Testis (tissue), 3 donors: Measurements from ENCODE around the gene ANKRD11. TPM values are rescaled to one million over a fixed set of nuclear protein-coding genes. Genes with fewer than 3 reads are reported as not detected.

Experiments used
- DNase-seq: peaks from one replicate; pipeline ENCODE4 v3.0.0-alpha.2; 2019
- H3K27ac ChIP-seq, 2 donors: fragments of 200-600 bp; sonication (generic); one replicate each; pipeline ENCODE4 v1.5.1; 2019
- H3K27me3 ChIP-seq: fragments of 200-600 bp; sonication (generic); one replicate; pipeline ENCODE4 v1.5.1; 2019
- H3K36me3 ChIP-seq: fragments of 200-600 bp; sonication (generic); one replicate; pipeline ENCODE4 v1.5.1; 2017; ENCODE audit warnings: low read depth; ENCODE audit errors: missing control alignments
- H3K4me1 ChIP-seq: fragments of 200-600 bp; sonication (generic); one replicate; pipeline ENCODE4 v1.5.1; 2019
- H3K4me3 ChIP-seq, 2 donors: fragments of 200-600 bp; sonication (generic); one replicate each; pipeline ENCODE4 v1.5.1; 2017 to 2019
- H3K9me3 ChIP-seq: fragments of 200-600 bp; sonication (generic); one replicate; pipeline ENCODE4 v1.5.1; 2017
- POLR2A ChIP-seq: fragments of 450-650 bp; IDR thresholded peaks from one replicate; pipeline ENCODE4 v1.6.1; 2017; ENCODE audit warnings: antibody characterized with exemption, mild to moderate bottlenecking, moderate library complexity
- WGBS, 2 donors: methylation state at CpG; one replicate each; pipeline ENCODE4 v1.1.5; 2018; 5-methylcytosine and 5-hydroxymethylcytosine counted together
- intact Hi-C: fragments of 100-400 bp; cut with DNase I; formaldehyde crosslinking; loops from one replicate; pipeline ENCODE4 v1.15.1; 2023; ENCODE audit warnings: low total_unique reads
- polyA plus RNA-seq: library from polyadenylated mRNA; stranded (reverse); fragments of 350-450 nt; fragmentation: Illumina TruSeq; extraction: RNeasy Lipid Tissue Mini Kit (QIAGEN cat#74804); gene quantifications from one replicate; pipeline ENCODE4 v1.2.3, GENCODE V29; 2014; ENCODE audit warnings: low read depth, low replicate concordance; ENCODE audit not compliant: insufficient read depth
- total RNA-seq, 2 donors: library from RNA; depleted of rRNA; stranded (reverse); fragments of >200 nt; gene quantifications; one replicate each; pipeline ENCODE4 v1.2.3, GENCODE V29; 2016
- TF ChIP-seq, protein P1 (sequence below), 3 experiments: fragments of 450-650 bp in 2 of 3; fragments of 200-600 bp in 1 of 3; sonication (generic) in 1 of 3; IDR thresholded peaks; one replicate each; pipeline ENCODE4 v1.5.1; 2016 to 2019; ENCODE audit warnings: antibody characterized with exemption in 3 of 3, mild to moderate bottlenecking in 2 of 3, moderate library complexity in 1 of 3

Gene ANKRD11
- total and polyA plus RNA-seq, 3 donors from 2014 or later = 49.7 to 187 (median 150) TPM

DNA sequence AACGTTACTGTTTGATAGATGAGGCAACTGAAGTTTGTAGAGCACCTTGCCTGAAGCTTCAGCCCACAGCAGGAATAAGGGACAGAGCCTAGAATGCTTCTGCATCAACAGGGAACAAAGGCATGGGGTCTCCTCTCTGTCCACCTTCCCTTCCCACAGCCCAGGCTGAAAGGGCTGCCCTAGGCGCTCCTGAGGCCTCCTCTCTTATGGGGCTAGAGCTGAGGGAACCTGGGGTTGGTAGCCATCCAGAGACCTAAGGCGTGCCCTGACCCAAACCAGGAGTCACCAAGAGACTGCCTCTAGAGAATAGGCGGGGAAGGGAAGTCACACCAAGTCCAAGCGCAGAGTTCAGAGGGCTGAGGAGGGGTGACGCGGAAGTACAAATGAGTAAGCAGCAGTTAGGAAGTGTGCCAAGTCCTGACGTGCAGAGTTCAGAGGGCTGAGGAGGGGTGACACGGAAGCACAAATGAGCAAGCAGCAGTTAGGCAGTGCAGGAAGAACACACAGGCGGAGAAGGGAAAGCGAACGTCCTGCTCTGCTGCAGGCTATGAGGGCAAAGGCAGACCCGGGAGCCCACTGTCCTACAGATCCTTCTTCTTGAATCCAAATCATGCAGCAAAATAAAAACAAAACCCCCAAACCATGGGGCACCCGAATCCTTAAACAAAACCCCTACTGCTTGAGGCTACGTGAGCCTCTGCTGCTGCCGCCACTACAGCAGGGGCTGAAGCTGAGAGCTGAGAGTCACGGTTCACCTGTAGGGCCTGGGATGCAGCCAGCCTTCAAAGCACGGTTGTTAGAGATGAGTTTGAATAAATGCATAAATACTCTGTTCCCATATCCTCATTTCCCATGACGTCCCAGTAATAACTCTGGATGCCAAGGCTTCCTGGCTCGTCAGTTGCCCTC, 15.1 kb upstream of the ANKRD11 start:
- TF ChIP-seq, protein P1, sequence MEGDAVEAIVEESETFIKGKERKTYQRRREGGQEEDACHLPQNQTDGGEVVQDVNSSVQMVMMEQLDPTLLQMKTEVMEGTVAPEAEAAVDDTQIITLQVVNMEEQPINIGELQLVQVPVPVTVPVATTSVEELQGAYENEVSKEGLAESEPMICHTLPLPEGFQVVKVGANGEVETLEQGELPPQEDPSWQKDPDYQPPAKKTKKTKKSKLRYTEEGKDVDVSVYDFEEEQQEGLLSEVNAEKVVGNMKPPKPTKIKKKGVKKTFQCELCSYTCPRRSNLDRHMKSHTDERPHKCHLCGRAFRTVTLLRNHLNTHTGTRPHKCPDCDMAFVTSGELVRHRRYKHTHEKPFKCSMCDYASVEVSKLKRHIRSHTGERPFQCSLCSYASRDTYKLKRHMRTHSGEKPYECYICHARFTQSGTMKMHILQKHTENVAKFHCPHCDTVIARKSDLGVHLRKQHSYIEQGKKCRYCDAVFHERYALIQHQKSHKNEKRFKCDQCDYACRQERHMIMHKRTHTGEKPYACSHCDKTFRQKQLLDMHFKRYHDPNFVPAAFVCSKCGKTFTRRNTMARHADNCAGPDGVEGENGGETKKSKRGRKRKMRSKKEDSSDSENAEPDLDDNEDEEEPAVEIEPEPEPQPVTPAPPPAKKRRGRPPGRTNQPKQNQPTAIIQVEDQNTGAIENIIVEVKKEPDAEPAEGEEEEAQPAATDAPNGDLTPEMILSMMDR (IDR thresholded peaks at IDR 0.05) = no peak
- no peak for TF ChIP-seq POLR2A
- peak; percentile 86 for DNase-seq
- H3K36me3 ChIP-seq = no peaks in the 10 kb centered on the region
- peaks cover 49% of the 10 kb centered on the region for H3K4me1 ChIP-seq
- no peak overlapping the region for H3K4me3 ChIP-seq
- H3K9me3 ChIP-seq = no peaks in the 10 kb centered on the region
- peak overlapping the region; percentile 69 to 95 for H3K27ac ChIP-seq
- no peaks in the 10 kb centered on the region for H3K27me3 ChIP-seq
- intact Hi-C loops = loop anchor here (10.0 kb wide), 1 partner anchor 171 kb away; no protein-coding TSS in a partner anchor
- WGBS, 2 donors = 21 to 23% methylated on average over 20 of the region's 20 CpGs

DNA sequence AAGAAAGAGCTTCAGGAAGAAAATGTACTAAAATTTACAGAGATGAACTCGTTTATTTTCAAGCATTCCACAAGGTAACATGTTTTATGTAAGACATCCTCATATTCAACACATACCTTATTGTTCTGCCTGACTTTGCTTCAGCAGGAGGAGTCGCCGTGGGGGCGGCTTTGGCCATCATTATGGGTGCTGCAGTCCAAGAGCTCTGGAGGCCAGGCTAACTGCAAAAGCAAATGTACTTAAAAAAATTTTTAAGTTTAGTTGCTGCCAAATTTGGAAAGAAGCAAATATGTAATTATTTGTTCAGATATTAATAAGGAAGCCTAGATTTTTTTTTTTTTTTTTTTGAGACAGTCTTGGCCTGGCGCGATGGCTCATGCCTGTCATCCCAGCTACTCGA, 13.7 kb upstream of the ANKRD11 start:
- 31 to 44% methylated on average over 7 of the region's 7 CpGs for WGBS, 2 donors
- DNase-seq = peak; percentile 71
- TF ChIP-seq POLR2A = no peak
- TF ChIP-seq, protein P1 (IDR thresholded peaks at IDR 0.05) = no peak
- H3K4me3 ChIP-seq = no peak overlapping the region
- no peaks in the 10 kb centered on the region for H3K9me3 ChIP-seq
- peak overlapping the region; percentile 31 to 95 for H3K27ac ChIP-seq
- intact Hi-C loops = loop anchor here (10.0 kb wide), 1 partner anchor 169 kb away; no protein-coding TSS in a partner anchor
- no peaks in the 10 kb centered on the region for H3K36me3 ChIP-seq
- peaks cover 37% of the 10 kb centered on the region for H3K4me1 ChIP-seq
- H3K27me3 ChIP-seq = no peaks in the 10 kb centered on the region

DNA sequence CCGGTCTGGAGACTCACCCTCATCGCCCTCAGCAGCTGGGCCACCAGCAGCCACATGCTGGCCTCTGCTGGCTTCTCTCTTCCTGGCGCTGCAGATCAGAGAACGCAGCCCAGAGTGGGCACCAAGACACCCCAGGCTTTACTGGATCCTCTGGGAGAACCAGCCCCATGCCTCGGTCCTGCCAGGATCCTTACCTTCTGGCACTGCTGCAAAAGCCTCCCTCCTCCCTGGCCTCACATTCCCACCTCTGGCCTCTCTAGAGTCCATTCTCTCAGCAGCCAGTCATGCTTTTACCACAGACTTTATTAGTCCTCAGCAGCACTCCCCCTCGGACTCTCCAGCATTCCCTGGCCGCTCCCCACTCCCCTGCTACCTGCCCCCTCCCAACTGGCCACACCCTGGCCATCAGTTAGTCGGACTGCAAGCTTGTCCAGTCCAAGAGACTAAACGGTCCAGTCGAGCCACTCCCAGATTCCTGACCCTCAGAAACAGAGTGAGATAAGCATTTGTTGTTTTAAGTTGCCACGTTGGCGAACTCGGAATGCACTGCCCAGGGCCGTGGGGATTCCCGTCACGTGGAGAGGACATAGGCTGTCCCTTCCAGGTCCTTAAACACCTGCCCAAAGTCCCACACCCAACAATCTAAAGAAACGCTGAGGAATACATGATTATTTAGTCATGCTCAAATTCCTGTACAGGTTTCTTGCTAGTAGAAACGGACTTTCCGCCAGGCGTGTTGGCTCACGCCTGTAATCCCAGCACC, 11.9 kb upstream of the ANKRD11 start:
- H3K9me3 ChIP-seq = no peaks in the 10 kb centered on the region
- no peak for TF ChIP-seq POLR2A
- DNase-seq = no peak
- no peaks in the 10 kb centered on the region for H3K36me3 ChIP-seq
- WGBS, 2 donors = 59 to 67% methylated on average over 20 to 21 of the region's 21 CpGs
- H3K4me3 ChIP-seq = no peak overlapping the region
- intact Hi-C loops = loop anchor here (10.0 kb wide), 1 partner anchor 167 kb away; no protein-coding TSS in a partner anchor
- peaks cover 34% of the 10 kb centered on the region for H3K4me1 ChIP-seq
- no peaks in the 10 kb centered on the region for H3K27me3 ChIP-seq
- H3K27ac ChIP-seq = no peak overlapping the region

DNA sequence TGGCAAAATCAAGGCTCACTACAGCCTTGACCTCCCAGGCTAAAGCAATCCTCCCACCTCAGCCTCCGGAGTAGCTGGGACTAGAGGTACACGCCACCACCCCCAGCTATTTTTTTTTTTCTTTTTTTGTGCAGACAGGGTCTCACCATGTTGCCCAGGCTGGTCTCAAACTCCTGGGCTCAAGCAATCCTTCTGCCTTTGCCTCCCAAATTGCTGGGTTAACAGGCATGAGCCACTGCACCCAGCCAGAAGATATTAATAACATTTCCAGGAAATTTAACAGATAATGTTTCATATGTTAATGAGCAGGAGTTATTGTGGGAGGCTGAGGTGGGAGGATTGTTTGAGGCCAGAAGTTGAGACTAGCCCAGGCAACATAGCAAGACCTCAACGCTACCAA, 9.4 kb upstream of the ANKRD11 start:
- peaks cover 11% of the 10 kb centered on the region for H3K4me1 ChIP-seq
- H3K36me3 ChIP-seq = no peaks in the 10 kb centered on the region
- intact Hi-C loops = loop anchor here (10.0 kb wide), 1 partner anchor 165 kb away; no protein-coding TSS in a partner anchor
- H3K4me3 ChIP-seq = no peak overlapping the region
- H3K27me3 ChIP-seq = no peaks in the 10 kb centered on the region
- H3K9me3 ChIP-seq = no peaks in the 10 kb centered on the region
- TF ChIP-seq POLR2A = no peak
- TF ChIP-seq, protein P1 (IDR thresholded peaks at IDR 0.05) = no peak
- 67 to 79% methylated on average over 3 of the region's 3 CpGs for WGBS, 2 donors
- H3K27ac ChIP-seq = no peak overlapping the region
- DNase-seq = no peak

DNA sequence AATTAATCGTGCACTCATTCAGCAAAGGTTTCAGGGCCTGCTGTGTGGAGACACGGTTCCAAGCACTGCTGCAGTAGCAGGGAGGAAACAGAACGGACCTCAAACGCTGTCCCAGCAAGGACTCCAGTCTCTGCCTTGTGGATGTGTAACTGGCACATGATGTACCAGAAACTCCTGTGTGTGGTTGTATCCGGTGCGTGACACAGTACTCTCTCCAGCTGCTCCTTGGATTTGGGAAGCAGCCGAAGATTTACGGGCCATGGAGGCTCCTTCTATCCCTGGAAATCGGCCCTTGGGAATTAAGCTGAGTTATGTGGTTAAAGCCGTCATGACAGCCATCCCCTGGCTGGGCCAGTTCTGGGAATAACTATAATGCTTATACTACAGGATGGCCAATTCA, 8.5 kb upstream of the ANKRD11 start:
- no peaks in the 10 kb centered on the region for H3K36me3 ChIP-seq
- no peaks in the 10 kb centered on the region for H3K9me3 ChIP-seq
- H3K27ac ChIP-seq = no peak overlapping the region
- intact Hi-C loops = no loop called here
- WGBS, 2 donors = 64 to 65% methylated on average over 10 of the region's 10 CpGs
- TF ChIP-seq, protein P1 (IDR thresholded peaks at IDR 0.05) = no peak
- no peak for TF ChIP-seq POLR2A
- peaks cover 2% of the 10 kb centered on the region for H3K4me1 ChIP-seq
- no peak overlapping the region for H3K4me3 ChIP-seq
- DNase-seq = no peak
- H3K27me3 ChIP-seq = no peaks in the 10 kb centered on the region
